GM12872 (cell line): ENCODE results near the gene CERS1.

Experiments used
- CTCF ChIP-seq: IDR thresholded peaks from 3 replicates; pipeline ENCODE4 v1.5.1; 2011; ENCODE audit warnings: low read depth, mild to moderate bottlenecking, low read length, moderate library complexity; ENCODE audit not compliant: insufficient read depth

CERS1 gene

DNA sequence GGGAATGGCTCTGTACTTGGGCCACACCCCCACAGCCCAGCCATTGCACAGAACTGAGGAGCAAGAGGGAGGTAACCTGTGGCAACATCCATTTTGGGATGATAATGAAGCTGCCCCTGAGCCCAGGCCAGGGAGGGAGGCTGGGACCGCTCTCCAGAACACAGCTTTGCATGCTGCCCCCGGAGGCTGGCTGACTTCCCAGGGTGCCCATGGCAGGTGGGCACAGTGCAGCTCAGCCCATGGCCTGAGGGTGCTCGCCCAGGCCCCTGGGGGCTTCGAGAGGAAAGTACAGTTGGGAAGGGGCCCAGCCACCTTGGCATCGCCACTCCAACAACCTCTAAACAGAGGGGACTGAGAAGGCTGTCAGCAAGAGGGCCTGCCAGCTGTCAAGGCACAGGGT is 17.5 kb upstream of the CERS1 start:
- no peak for TF ChIP-seq CTCF

GRCh38 chr19:18912933-18913332 is 17.0 kb upstream of the CERS1 start:
- TF ChIP-seq CTCF = no peak

GRCh38 chr19:18910801-18911436 is 15.0 kb upstream of the CERS1 start:
- TF ChIP-seq CTCF = no peak

- TF ChIP-seq CTCF = no peak
Observed at GRCh38 chr19:18910010-18910409, 14.1 kb upstream of the CERS1 start.

DNA sequence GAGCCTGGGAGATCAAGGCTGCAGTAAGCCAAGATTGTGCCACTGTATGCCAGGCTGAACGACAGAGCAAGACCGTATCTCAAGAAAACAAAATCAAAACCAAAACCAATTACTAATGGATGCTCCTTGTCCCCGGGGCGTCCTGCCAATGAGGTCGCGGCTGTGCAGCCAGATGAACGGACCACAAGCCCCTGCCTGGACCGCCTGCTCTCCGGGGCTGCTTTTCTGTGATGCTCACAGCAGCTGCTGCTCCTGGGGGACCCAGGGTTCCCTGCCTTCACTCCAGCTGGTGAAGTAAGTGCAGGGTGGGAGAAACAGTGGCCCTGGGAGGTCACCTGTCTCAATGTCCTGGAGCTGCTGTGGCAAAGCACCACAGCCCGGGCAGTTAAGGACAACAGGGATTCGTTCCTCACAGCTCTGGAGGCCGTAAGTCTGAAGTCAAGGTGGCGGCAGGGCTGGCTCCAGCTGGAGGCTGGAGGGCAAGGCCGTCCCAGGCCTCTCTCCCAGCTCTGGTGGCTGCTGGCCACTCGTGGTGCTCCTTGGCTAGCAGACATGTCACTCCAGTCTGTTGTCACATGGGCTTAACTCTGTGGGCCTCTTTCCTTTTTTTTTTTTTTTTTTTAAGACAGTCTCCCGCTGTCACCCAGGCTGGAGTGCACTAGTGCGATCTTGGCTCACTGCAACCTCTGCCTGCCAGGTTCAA is 13.1 kb upstream of the CERS1 start:
- TF ChIP-seq CTCF = no peak

DNA sequence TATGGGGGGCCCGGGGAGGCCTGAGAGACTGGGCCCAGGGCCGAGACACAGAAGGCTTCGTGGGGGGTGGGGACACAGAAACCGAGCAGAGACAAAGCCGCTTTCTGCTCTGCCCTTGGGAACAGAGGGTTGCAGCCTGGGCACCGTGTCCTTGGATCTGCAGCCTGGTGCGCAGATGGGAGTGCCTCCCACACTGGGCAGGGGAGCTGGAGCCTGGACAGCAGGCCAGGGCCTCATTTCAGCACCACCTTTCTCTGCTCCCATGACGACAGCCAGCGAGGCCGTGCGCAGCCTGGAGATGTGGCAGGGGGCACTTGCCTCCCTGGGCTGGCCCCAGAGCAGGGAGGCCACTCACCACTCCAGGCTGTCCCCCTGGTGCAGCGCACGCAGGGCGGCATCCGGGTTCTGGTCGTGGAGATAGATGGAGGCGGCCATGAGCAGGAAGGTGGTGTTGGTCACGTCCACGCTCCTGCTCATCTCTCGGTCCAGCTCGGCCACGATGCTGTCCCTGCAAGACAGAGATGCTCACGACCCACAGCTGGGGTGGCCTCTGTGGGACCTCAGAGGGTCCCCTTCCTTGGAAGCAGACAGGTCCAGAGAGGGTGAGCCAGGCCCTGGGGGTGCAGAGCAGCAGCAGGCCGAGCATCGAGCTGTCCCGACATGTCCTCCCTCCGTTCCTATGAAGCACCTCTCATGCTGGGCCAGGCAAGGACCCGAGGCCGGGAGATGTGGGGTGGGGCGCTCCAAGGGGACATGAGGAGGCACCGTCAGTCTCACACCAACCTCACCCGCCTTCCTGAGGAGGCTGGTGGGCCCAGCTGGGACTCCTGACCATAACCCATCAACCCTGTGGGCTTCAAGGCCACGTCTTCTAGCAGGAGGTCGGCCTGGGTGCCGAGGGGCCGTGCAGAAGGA is 10.9 kb upstream of the CERS1 start:
- TF ChIP-seq CTCF = no peak
